HepG2 (cell line): ENCODE measurements around the gene PRKAR1B. TPM values are rescaled to one million over a fixed set of nuclear protein-coding genes. Genes with fewer than 3 reads are reported as not detected.

ENCODE experiments used
- BCL6 ChIP-seq: IDR thresholded peaks from 2 replicates; pipeline ENCODE4 v1.6.1; 2016; ENCODE audit warnings: missing genetic modification reagents, missing compliant biosample characterization
- BRD4 ChIP-seq: sonication (generic); formaldehyde crosslinking; IDR thresholded peaks from 2 replicates; pipeline ENCODE4 v1.4.0; 2020; ENCODE audit warnings: missing genetic modification reagents
- EP300 ChIP-seq, 3 experiments: sonication (generic) in 1 of 3; formaldehyde crosslinking in 1 of 3; IDR thresholded peaks; 2 replicates each; pipeline versions ENCODE4 v1.5.1 to v1.6.1; 2011 to 2020; ENCODE audit warnings: low read depth in 2 of 3, low read length in 2 of 3, borderline replicate concordance in 1 of 3, improper control_type of control experiment in 1 of 3, mild to moderate bottlenecking in 1 of 3, missing genetic modification reagents in 1 of 3, moderate library complexity in 1 of 3
- ERF ChIP-seq: IDR thresholded peaks from 2 replicates; pipeline ENCODE4 v1.6.1; 2018; ENCODE audit warnings: missing biosample characterization, missing genetic modification reagents
- FOSL2 ChIP-seq: sonication (generic); formaldehyde crosslinking; IDR thresholded peaks from 2 replicates; pipeline ENCODE4 v1.4.0; 2020; ENCODE audit warnings: missing genetic modification reagents
- FOXM1 ChIP-seq: sonication (generic); formaldehyde crosslinking; IDR thresholded peaks from 2 replicates; pipeline ENCODE4 v1.5.0; 2020; ENCODE audit warnings: missing genetic modification reagents
- FOXP1 ChIP-seq, 2 experiments: fragments of 450-650 bp in 1 of 2; IDR thresholded peaks; 2 replicates each; pipeline ENCODE4 v1.6.1; 2017 to 2018; ENCODE audit warnings: antibody characterized with exemption in 1 of 2
- NCOR1 ChIP-seq: fragments of 200-600 bp; sonication (generic); IDR thresholded peaks from 2 replicates; pipeline ENCODE4 v1.7.0; 2017; ENCODE audit warnings: antibody characterized with exemption, low read length, borderline replicate concordance
- PHF8 ChIP-seq: sonication (generic); formaldehyde crosslinking; IDR thresholded peaks from 2 replicates; pipeline ENCODE4 v1.5.0; 2020; ENCODE audit warnings: missing genetic modification reagents
- TFAP4 ChIP-seq: sonication (generic); IDR thresholded peaks from 2 replicates; pipeline ENCODE4 v1.6.1; 2016; ENCODE audit warnings: low read depth, borderline replicate concordance
- TGIF2 ChIP-seq: IDR thresholded peaks from 2 replicates; pipeline ENCODE4 v1.6.1; 2016; ENCODE audit warnings: control low read depth, missing compliant biosample characterization
- ZFP41 ChIP-seq: sonication (generic); formaldehyde crosslinking; IDR thresholded peaks from 2 replicates; pipeline ENCODE4 v1.4.0; 2020; ENCODE audit warnings: mild to moderate bottlenecking, missing genetic modification reagents, borderline replicate concordance
- ZGPAT ChIP-seq: IDR thresholded peaks from 2 replicates; pipeline ENCODE4 v1.6.1; 2016; ENCODE audit warnings: mild to moderate bottlenecking
- ZNF407 ChIP-seq: sonication (generic); formaldehyde crosslinking; IDR thresholded peaks from one replicate; pipeline ENCODE4 v1.5.1; 2020; ENCODE audit warnings: mild to moderate bottlenecking, missing genetic modification reagents; ENCODE audit errors: not compliant biosample characterization
- ZNF44 ChIP-seq: sonication (generic); formaldehyde crosslinking; IDR thresholded peaks from 2 replicates; pipeline ENCODE4 v1.5.1; 2020; ENCODE audit warnings: mild to moderate bottlenecking, missing genetic modification reagents
- ZNF580 ChIP-seq: IDR thresholded peaks from 2 replicates; pipeline ENCODE4 v1.6.1; 2016; ENCODE audit warnings: low read depth, borderline replicate concordance
- ZNF749 ChIP-seq: sonication (generic); formaldehyde crosslinking; IDR thresholded peaks from 2 replicates; pipeline ENCODE4 v1.8.0; 2022; ENCODE audit warnings: mild to moderate bottlenecking, missing genetic modification reagents, moderate library complexity, borderline replicate concordance
- polyA plus RNA-seq, 8 experiments: library from polyadenylated mRNA; depleted of rRNA in 3 of 8; stranded (reverse) in 7 of 8; unstranded in 1 of 8; fragments of >200 nt; fragmentation: Illumina TruSeq in 4 of 8; extraction: Trizol in 4 of 8; gene quantifications; 2 replicates each; pipeline versions ENCODE4 v1.2.1 to v1.2.3, GENCODE V29; 2011 to 2016; ENCODE audit warnings: low read depth in 4 of 8, missing spikeins in 1 of 8, mixed read lengths in 1 of 8; ENCODE audit not compliant: insufficient read depth in 1 of 8
- total RNA-seq, 5 experiments: library from RNA; depleted of rRNA; stranded (reverse); fragments of >200 nt; fragmentation: Illumina TruSeq; extraction: Trizol; gene quantifications; 2 replicates each; pipeline ENCODE4 v1.2.3, GENCODE V29; 2016; ENCODE audit warnings: low read depth in 1 of 5

The PRKAR1B gene
- total and polyA plus RNA-seq, 2 of the 13 experiments (the other 11 are each of a cell fraction or from before 2014, with no cell fraction given) = 7.9 to 28.2 TPM

- TF ChIP-seq ZNF580 (CRISPR knock-in tag) (no peak), FOXP1 (IDR thresholded peaks at IDR 0.05) (no peak), FOXP1 (CRISPR knock-in tag; IDR thresholded peaks at IDR 0.05) (no peak), TGIF2 (CRISPR knock-in tag) (peak; percentile 44; the same call in 1 of the 2 replicates), EP300 (IDR thresholded peaks at IDR 0.05; ENCODE audit: low read depth in 2 of 2, low read length in 2 of 2) (no peak), EP300 (CRISPR knock-in tag; IDR thresholded peaks at IDR 0.05; ENCODE audit: borderline replicate concordance) (0 out of 2 replicates have a peak, but pooled peaks have one; percentile 25), ZFP41 (CRISPR knock-in tag) (no peak), ZNF44 (CRISPR knock-in tag) (no peak), ZGPAT (CRISPR knock-in tag) (no peak), NCOR1 (no peak), TFAP4 (no peak; the same call in 1 of the 2 replicates), FOXM1 (no peak), ZNF407 (CRISPR knock-in tag) (no peak), ERF (CRISPR knock-in tag) (0 out of 2 replicates have a peak, but pooled peaks have one; percentile 34), FOSL2 (peak; percentile 40), ZNF749 (no peak), BRD4 (CRISPR knock-in tag) (0 out of 2 replicates have a peak, but pooled peaks have one; percentile 5), PHF8 (CRISPR knock-in tag) (peak; percentile 25; the same call in 1 of the 2 replicates), BCL6 (CRISPR knock-in tag) (peak; percentile 20; the same call in 1 of the 2 replicates)
Observed at GRCh38 chr7:539731-540411, 187.2 kb downstream of the PRKAR1B start (continued).
